Fibroblast of peridontal ligament (primary cell): ENCODE results near the gene GALR1.
"Not testable (repeated sequence)": the region's sequence is repeated elsewhere in the genome, so short reads cannot be mapped to it uniquely, and the experiment has no call there.

Source experiments
- DNase-seq: peaks from one replicate; pipeline ENCODE4 v3.0.0-alpha.2; 2010; ENCODE audit errors: extremely low read depth

GALR1 gene

DNA sequence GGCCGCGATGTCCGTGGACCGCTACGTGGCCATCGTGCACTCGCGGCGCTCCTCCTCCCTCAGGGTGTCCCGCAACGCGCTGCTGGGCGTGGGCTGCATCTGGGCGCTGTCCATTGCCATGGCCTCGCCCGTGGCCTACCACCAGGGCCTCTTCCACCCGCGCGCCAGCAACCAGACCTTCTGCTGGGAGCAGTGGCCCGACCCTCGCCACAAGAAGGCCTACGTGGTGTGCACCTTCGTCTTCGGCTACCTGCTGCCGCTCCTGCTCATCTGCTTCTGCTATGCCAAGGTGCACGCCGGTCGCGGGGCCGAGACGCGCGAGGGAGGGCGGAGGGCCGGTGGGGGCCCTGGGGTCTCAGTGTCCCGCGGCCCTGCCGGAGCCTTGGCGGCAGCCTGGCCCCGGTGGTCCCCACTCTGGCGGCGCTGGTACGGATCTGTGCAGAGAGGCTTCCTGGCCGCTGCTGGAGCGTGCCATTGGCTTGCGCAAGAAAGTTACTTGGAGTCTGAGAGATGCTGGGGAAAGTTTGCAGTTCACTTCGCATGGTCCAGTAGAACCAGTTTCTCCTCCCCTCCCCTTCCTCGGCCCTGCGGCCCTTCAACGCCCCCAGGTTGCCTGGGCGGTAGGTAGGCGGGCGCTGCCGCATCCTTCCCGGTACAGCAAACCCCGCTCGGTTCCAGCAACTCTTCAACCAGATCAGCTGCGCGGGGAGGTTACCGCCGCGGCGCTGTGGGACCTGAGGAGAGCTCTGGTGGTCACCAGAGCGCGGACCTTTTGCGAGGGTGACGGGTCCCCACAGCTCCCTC is 1.5 kb downstream of the GALR1 start:
- DNase-seq = no peak

DNA sequence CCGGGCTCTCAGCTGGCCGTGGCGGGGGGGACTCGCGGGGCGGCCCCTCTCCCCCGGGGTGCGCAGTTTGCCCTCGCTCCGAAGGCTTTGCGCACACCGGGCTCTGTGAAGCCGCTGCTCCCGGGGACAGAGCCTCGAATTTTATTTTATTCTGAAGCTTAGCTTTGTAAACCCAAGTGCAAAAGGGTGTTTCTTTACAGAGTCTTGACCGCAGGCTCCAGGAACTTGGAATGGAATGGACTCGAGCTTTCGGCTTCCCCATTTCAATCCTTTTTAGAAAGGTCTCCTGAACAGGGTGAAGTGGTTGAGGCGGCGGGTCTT is 2.0 kb downstream of the GALR1 start:
- no peak for DNase-seq

DNA sequence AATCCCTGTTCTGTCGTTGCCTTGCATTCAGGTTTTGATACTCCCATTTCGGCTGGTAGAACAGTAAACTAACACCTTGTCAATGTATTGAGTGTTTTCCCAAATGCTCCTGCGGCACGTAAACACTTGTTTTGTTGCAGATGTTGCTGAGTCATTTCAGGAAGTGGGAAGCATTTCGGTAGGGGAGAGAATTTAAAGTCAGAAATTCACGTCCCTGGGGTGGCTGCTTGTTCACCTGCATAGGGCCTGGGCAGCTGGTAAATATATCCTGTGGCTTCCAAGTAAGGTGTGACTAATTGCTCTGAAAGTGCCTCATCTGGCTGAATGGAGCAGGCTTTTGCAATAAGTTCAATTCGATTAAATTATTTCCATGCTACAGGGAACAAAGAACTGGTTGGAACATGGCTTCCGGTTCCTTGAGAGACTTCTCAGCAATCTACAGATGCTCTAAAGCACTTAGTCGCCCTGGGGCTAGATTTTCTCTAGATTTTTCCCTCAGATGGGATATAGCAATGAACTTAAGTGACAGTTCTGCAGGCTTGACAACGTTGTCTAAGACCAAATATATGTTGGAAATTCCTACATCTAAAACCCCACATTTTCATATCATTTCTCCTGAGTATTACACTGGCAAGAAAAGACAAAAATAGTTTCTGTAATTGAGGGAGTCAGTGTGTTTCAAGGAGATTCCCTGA is 5.2 kb downstream of the GALR1 start:
- DNase-seq = no peak

DNA sequence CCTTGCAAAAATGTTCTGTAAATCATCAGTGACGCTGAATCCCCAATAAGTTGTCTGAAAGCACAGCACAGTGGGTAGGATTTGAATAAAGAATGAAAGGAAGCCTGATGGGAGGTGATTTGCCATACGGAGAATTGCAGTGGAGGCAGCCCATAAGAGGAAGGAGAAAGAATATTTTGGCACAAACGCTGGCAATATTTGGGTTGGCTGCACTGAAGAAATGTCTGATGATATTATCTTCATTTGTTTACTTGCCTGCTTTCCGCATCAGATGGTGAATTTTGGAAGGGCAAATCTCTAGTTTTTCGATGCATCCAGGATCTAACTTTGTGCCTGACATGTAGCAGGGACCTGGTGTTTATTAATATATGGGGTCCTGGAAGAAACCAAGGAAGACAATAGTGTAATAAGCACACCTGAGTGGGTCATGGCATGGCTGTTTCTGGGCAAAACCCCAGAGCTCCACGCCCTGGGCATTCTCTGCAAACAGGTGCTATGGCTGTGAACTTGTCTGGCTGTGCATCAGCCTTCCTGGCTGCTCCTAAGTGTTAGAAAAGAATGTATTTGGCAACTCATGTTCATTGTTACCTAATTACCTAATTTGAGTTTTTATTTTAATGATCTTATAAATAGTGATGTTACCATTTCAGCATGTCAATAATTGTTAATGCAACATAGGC is 5.9 kb downstream of the GALR1 start:
- DNase-seq = no peak

DNA sequence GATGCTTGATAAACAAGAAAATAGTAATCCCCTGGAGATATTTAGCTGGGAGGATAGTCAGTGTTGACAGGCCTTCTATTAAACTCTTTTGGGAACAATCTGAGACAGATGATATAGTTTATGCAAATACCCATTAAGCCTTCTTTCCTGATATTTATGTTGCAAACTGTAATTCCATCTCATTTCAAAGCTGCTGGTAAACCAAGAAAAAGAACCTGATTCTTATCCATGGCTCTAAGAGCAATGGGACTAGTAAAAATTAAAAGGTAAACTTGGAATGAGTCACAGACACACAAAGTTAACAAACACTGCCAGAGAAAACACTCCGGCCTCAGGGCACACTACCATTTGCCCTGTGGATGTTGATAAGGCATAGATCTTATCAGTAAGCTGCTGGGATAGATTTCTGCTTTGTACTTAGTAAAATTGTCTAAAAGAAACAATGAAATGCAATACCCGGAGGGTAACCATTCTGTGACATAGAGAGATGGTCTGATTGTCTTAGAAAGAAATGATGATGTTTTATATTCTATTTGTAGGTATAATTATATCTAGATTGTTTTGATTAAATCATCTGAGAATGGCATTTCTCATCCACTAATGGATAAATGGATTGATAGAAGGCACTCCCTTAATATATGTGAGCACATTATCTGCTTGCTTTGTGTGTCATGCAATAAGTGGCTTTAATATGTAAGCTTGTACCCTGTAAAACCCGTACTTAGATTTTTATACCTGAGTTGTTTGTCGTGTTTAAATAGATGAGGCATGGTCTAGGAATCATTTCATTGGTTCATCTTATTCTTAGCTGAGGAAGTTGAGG is 13.2 kb downstream of the GALR1 start:
- no peak for DNase-seq

DNA sequence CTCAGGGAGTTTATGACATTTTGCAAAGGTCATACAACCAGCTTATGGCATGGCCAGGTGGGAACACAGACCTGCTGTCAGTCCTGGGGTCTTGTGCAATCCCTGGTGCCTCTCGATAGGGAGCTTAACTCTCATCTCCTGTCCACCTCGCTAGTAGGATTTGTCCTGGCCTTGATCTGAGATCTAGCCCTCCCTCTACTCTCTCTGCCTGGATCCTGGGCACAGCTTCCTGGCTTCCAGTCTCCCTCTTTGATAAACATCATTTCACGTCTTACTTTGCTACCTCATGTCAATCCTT is 13.8 kb downstream of the GALR1 start:
- DNase-seq = no peak

DNA sequence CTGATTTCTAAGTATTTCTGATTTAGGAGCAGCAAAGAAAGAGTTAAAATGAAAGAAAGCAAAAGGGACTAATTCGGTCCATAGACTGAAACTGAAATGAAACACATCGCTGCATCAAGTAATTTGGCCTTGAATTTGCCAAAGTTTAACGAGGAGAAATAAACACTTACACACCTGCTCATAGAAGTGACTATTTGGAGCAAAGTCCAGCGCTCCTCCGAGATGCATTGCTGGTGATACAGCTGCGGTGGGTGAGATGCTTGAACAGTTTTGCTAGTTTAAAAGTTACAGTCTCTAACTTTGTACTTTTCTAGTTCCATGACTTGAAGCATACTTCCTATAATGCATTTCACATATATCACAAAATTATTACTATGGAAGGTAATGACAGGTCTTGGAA is 18.3 kb downstream of the GALR1 start:
- no peak for DNase-seq

DNA sequence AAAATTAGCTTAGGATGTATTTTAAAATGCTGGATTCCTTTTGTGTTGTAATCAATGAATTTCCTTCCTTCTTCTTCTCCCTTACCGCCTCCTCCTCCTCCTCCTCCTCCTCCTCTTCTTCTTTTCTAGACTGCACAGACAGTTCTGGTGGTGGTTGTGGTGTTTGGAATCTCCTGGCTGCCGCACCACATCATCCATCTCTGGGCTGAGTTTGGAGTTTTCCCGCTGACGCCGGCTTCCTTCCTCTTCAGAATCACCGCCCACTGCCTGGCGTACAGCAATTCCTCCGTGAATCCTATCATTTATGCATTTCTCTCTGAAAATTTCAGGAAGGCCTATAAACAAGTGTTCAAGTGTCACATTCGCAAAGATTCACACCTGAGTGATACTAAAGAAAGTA is 18.8 kb downstream of the GALR1 start:
- DNase-seq = no peak

DNA sequence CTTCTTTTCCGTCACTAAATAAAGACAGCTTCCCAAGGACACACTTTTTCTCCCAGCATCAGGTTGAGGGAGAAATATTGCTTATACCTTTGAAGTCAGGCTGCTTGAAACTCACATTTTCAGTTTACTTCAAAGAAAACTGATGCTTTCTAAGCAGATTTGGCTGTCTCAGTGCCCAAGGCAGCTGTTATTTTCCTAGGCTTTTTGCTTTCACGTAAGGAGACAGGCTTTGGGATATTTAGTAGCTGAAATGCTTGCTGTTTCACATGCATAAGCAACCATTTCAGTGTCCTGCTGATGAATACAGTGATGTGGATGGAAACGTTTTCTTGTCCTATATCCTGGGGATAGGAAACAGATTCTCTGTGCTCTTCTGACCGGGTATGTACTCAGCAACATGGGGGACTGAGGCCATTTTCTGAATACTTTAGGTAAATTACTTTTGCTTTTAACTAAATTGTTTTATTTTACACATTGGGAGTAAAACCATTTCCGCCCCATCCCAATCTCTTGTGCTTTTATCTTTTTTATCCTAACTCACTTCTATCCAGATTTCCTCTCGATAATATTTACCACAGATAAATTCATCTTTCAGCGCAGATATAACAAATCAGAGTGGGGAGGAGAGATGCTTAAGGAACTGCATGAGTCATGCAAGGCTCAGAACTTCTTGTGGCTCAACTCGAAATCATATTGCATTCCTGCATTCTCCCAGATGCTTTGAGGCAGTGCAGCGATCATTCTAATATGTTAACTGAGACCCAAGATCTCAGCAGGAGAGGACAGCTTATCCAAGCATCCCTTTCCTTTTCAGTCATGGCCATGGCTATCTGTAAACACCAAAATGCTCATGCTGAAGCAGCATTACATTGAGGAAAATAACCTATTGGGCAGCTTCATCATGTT is 22.2 kb downstream of the GALR1 start:
- peak; percentile 45 for DNase-seq

DNA sequence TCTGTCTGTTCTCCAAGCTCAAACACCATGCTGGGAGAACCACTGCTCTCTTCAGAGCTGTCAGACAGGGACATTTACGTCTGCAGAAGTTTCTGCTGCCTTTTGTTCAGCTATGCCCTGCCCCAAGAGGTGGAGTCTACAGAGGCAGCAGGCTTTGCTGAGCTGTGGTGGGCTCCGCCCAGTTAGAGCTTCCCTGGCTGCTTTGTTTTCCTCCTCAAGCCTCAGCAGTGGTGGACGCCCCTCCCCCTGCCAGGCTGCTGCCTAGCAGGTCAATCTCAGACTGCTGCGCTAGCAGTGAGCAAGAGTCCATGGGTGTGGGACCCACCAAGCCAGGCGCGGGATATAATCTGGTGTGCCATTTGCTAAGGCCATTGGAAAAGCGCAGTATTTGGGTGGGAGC is 41.2 kb downstream of the GALR1 start:
- DNase-seq = not testable (repeated sequence)

DNA sequence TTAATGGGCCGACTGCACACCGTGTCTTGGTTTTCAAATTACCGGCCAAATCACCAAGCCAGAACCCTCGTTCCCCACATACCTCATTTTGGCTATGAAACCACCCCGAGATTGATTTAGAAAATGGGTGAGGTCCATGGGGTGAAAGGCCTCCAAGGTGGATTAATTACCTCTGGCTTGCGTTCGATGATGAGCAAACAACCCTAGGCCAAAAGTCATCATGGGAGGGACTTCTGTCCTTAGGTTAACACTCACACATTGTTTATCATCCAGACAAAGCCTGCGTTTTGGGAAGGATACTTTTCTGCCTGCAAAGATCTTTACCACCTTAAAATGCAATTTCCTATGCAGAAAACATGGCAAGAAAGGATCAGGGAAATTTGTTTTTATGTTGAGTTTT is 48.5 kb downstream of the GALR1 start:
- no peak for DNase-seq

DNA sequence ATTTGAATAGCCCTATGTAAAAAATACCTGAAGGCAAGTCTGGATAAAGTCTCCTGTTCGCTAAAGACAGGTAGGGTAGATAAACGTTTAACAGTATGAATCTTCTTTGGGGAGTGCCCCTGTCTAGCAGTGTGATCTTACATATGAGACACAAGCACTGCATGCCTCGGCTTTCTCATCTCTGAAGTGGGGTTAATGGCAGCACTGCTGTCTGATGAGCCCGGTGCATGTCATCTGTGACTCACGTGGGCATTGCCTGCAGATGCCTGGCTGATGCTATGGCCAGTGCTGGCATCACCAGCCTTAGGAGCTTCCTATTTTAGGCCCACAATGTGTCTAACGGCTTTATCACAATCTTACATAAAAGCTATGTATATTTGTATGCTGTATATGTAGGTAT is 50.1 kb downstream of the GALR1 start:
- no peak for DNase-seq

DNA sequence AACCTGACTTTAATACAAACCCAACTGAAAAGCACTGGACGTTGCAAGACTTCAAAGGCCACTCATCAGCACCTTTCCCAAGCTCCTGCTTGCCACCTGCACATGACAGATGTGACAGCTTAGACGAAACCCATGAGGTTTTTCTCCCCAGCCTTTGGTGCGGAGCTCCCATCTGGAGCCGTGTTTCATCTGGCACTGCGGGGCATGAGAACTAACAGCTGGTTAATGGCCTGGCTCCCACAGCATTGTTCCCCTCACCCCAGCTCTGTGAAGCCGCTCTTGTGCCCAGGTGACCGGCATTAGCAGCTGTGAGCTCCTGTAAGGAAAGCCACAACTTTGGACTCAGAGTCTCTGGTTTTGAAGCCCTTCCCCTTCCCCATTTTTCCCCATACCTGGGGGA is 50.9 kb downstream of the GALR1 start:
- DNase-seq = no peak

DNA sequence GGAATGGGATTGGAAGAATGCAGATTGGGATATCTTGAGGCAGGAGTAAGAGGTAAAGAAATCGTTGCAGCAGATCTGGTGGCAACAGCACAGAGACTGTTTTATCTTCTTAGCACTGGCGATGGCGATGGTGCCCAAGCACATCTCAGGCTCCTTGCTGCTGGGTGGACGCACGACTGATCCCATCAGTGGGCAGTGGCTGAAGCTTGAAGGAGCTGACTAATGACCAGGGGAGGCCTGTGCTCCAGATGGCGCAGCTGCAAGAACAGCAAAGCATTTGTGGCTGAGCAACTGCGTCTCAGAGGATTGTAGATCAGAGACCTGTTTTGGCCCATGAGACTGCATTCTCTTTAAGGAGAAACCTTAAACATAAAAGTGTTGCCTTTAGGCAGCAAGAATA is 54.6 kb downstream of the GALR1 start:
- no peak for DNase-seq

DNA sequence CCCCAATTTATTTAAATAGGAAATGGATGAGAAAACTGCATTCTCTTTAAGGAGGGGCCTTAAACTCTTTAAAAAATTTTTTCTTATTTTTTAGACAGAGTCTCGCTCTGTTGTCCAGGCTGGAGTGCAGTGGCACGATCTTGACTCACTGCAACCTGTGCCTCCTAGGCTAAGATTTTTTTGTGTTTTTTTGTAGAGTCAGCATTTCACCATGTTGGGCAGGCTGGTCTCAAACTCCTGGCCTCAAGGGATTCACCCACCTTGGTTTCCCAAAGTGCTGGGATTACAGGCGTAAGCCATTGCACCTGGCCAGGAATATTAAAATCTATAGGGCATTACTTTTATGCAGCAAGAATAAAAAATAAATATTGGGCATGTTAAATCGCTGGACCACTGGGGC is 56.0 kb downstream of the GALR1 start:
- DNase-seq = no peak

DNA sequence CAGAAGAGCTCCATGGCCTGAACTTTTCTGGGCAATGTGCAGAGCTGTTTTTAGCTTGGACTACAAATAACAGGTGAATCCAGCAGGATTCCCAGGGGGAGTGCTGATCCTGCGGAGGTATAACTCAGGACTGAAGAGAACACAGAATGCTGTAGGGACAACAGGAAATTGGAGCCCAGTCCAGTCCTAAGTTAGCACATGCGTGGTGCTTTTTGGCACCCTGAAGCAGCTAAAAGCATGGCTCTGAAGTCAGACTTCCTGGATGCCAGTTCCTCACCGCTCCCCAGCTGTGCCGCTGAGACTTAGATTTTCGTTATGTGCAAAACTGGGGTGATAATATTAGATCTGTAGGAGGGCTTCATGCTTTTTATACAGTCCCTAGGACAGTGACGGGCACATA is 58.6 kb downstream of the GALR1 start:
- no peak for DNase-seq

DNA sequence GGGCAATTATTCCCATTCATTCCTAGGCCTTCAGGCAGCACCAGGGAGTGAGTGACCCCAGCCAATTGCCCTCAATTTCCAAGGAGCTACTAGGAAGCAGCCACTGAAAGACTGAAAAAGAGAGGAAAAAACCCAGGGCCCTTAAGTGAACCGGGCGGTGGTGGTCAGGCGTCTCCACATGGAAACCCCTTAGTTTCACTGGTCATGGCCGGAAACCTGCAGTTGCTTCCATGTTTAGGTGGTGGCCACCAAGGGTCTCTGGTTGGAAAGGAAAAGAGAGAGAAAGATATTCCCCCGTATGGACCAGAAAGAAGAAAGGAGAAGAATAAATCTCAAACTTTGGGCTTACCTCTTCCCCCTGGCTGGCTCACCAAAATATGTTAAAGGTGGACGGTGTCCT is 64.9 kb downstream of the GALR1 start:
- DNase-seq = no peak

DNA sequence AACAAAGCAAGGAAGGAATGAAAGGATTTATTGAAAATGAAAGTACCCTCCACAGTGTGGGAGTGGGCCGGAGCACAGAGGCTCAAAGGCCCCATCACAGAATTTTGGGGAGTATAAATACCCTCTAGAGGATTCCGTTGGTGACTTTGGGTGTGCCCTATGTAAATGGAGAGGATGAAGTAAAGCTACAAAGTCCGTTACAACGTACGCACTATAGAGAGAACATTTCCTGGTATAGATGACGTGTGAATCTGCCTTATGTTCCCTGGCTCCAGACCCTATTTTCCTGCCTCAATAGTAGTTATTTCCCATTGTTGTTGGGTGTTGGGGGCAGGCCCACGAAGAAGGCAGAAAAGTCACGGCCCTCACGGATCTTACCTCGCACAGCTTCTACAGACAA is 65.3 kb downstream of the GALR1 start:
- no peak for DNase-seq

DNA sequence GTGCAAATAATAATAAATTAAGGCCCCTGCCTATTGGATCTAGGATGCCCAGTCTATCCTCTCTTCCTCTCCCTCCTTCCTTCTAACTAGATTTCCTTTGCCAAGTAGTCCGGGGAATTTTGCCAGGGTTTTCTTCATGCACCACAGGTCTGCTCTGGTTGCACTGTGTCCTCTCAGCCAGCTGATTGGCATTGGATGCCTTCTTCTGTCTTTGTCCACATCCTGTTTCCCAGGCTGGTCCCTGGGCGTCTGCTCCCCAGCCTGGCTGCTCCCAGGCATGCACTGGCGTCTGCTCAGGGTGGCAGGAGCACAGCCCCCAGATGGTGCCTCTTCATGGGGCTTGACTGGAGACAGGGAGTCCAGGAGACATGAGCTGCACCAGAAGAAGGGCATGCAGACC is 66.4 kb downstream of the GALR1 start:
- DNase-seq = no peak

DNA sequence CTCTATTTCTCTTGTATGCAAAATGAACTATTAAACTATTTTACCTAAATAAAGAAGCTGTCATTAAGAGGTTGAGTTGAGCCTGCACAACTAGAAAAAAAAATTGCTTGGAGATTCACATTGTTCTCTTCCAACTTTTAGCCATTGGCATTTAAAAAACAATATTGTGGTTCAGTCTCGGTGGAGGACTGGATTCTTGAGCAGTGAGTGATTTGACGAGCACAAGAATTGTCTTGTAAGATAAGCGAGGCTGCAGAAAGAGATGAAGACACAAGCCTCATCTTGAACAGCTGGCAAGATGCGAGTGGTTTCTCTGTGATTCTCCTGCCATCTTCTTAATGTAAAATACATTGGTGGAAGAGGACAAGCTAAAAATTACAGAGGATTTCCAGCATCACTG is 67.0 kb downstream of the GALR1 start:
- no peak for DNase-seq

DNA sequence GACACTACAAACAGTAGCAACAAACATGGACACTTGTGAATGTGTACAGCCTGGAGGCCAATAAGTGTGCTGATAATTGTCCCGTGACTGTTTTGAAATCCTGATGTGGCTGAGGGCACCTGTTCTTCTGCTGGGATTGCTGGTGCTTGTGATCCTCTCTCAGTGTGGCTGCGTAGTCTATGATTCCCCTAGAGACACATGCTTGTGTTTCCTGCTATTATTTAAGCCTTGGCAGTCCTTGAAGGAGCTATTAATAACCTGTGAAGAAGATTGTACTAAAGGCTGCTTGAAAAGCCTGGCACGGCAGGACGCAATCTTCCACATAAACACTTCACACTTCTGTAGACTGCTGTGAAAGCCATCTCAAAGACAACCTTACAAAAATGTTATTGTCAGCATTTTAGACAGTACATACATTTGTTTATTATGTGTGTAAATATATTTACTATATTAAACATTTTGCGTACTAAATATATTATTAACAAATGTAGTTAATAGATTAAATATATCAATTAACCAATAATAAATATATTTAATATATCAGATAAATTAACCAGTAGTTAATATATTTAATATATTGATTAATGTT is 71.4 kb downstream of the GALR1 start:
- DNase-seq = no peak
